HG02588 (cell line): ENCODE data around the gene SNAPC4.
"Not testable (repeated sequence)": the region's sequence is repeated elsewhere in the genome, so short reads cannot be mapped to it uniquely, and the experiment has no call there.

Experiments used
- ATAC-seq: cut with Tn5 transposase; IDR thresholded peaks from one replicate; pipeline ENCODE4 v1.9.1; 2021; ENCODE audit warnings: mild to moderate bottlenecking, moderate library complexity; ENCODE audit not compliant: unreplicated experiment

The SNAPC4 gene

DNA sequence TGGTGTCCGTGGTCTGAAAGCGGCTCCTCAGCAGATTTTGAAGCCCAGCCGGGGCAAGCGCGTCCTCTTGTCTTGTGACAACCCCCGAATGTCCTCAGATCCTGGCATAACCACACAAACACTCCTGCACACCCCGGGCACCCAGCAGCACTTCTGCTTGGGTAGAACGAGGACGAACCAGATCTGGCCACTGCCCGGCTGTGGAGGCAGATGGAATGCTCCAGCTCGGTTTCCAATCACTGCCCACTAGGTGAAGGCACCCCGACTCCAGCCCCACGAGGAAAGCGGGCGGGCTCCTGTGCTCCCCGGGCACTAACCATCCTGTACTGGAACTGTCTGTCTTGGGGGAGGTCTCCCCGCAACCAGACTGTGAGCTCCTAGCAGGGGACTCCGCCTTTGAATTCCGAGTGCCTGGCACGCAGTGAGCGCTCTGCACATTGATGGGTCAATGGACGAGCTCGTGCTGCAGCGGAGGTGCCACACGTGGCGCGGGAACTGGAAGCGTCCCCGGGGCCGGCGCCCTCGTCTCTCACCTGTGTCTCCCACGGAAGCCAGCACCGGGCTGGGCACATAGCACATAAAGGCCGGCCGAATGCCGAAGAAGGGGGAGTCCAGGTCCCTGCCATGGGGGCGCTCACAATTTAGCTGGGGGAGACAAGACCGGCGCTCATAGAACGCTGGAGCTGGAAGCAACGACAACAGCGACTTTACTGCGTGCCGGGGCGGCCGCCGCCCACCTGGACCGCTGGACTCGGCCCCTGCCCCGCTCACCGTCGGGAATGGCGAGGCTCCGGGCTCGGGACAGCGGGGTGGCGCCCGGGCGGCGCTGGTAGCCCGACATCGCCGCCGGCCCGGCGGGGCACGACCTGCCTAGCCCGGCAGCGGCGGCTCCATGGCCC is 9.8 kb upstream of the SNAPC4 start:
- peak; percentile 19 for ATAC-seq

DNA sequence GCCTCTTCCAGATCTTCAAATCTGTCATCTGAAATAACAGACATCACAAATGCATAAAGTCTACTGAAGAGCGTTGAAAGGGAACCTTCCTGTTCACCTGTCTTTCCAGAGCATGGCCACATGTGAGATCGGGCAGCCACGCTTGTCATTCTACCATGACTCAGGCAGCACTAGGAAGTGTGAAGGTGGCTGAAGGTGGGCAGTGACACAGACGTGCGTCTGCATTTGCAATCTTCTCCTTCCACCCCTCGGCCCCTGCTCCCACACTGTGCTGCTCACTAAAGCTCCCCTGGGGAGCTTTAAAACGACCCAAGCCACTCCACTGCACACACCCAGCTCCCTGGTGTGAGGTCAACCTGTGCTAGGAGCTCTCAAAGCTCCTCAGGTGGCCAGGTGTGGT is 7.9 kb upstream of the SNAPC4 start:
- ATAC-seq, result no peak

DNA sequence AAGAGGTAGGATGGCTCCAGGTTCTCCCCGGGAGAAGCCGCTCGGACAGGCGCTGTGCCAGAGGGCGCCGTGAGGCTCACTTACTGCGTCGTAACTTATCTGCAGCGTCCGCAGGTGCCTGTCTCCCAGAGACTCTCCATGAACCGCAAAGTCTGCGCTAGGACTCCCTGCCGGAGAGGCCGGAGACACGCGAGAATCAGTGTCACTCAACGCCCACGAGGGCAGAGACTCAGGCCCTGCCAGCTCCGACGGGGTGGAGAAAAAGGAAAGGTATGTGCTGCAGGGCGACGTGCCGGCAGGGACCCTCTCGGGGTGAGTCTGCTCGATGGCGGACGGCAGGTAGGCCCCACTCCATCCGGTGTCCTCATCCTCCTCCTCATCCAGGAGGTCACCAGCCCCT is 7.1 kb upstream of the SNAPC4 start:
- ATAC-seq, result not testable (repeated sequence)

DNA sequence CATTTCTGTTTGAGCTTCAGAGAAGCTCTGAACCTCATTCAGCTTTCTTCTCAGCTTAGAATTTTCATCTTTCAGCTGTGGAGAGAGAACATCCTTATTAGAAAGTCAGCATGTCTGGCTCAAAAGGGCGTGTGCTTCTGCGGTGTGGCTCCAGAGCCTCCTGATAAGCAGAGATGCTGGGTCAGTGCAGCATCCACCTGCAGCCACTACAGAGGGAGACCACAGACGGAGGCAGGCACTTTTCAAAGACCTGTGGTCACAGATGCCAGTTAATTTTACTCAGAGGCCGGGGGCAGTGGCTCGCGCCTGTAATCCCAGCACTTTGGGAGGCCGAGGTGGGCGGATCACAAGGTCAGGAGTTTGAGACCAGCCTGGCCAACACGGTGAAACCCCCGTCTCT is 5.9 kb upstream of the SNAPC4 start:
- ATAC-seq, result not testable (repeated sequence)

DNA sequence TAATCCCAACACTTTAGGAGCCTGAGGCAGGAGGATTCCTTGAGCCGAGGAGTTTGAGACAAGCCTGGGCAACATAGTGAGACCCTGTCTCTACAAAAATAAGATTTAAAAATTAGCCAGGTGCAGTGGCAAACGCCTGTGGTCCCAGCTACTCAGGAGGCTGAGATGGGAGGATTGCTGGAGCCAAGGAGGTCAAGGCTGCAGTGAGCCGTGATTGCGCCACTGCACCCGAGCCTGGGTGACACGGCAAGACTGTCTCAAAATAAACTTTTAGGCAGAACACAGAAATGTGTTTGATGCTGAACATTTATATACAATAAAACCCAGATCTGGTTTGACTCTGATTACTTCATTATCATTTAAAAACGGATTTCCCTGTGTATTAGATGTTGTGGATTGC is 5.5 kb upstream of the SNAPC4 start:
- ATAC-seq, result no peak

DNA sequence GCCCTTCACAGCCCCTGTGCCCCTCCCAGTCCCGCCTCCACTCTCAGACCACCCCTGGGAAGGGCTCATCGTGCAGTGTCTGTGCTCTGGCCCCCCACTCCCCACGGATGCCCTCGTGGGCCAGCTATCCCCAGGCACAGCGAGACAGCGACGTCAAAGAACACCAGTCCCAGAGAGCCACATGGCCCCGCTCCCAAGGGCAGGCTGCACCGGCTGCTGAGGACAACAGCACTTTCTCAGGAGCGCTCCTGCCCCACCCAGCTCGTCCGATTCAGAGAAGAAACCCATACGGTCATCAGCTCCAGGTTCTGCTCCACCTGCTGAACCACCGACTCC is 4.8 kb upstream of the SNAPC4 start:
- no peak for ATAC-seq

DNA sequence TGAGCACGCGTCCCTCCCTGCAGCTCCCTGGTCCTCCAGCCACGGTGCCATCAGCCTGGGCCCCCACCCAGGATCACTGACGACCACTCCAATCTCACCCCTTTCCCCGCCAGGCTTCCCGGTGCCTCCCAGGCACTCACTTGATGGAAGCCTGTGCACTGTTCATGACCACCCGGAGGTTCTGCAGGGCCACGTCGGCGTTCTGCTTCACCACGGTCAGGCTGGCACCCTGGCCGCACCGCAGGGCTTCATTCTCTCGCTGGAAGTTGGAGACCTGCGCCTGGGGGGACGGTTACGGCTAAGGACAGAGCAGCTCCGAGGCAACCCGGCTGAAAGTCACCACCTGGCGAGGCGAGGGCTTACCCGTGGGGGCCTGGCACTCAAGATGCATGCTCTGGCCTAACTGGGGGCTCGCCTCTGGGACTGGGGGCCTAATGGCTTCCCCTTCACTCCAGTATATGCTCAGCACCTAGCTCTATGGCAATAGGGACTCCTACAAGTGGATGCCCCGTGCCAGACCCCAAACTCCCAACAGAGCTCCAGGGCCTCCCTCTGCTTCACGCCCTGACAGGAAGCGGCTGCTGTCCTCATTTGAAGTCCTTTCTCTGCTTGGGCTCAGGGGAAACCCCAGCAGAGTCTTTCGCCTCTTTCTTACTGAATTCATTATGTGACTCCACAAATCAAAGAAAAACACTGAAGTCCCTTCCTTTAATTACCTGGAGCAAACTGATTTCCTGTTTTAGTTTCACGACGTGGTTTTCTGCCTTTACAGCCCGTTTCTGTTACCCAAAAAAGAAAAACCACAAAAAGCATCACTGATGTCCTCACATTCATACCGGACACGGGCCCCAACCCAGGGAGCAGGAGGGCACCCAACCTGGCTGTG is 4.2 kb upstream of the SNAPC4 start:
- no peak for ATAC-seq

DNA sequence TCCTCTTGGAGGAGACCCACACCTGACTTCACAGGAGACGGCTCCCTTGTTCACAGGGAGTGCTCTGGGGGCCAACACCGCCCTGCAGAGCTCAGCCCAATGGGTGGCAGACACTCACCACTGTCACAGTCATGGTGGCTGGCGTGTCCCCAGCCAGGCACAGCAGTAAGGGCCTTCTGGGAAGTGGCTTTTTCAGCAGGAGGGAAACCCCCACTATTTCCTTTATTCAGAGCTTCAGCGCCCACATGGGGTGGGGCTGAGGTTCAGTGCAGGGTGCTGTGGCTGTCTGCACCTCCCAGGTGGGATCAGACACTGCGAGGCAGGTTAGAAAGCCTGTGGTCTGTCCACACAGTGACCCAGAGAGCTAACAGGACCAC is 3.6 kb upstream of the SNAPC4 start:
- no peak for ATAC-seq

DNA sequence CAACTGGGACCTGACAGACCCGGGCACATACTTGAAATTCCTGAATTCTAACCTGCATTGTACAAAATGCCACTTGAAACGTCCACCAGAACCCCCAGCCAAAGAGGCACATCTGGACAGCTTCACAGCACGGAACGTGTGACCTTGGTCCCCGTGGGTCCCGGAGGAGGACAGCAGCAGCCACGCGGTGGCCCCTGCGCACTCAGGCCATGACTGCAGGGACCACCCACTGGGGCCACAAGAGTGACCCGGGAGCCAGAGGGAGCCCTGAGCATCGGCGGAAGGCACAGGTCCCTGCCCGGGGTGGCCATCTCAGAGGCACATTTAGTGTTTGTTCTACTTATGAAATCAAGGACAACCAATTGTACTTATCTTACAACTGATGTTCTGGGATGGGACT is 2.1 kb upstream of the SNAPC4 start:
- no peak for ATAC-seq

DNA sequence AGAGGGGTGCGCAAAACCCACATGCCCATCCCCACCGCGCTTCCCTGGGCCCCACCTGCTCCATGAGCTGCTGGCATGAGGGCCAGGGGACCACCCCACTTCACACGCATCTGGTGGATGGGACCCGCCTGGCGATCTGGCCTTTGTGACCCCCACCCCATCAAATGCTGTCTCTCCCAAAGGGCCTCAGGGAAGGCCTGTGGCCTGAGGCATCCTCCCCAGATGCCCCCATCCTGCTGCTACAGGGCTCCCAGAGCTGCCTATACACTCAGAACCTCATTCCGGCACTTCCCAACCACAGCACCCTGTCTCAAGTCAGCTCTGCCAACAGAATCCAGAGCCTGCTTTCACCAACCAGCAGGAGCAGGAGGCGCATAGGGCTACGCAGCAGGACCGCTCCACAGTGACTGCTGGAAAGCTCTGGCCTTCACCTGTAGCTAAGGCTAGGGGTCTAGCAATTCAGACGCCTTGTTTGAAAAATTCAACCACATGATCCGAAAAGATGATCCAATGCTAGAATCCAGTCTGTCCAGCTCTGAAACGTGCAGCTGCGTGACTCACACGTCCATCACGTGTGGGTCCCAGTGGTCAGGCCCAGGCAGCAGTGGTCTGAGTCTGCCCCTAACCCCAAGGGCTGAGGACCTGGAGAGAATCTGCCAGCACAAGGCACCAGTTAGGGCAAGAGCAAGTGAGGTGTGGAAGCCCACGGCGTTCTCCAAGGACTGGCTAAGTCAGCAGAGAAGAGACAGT is 1.4 kb upstream of the SNAPC4 start:
- no peak for ATAC-seq

DNA sequence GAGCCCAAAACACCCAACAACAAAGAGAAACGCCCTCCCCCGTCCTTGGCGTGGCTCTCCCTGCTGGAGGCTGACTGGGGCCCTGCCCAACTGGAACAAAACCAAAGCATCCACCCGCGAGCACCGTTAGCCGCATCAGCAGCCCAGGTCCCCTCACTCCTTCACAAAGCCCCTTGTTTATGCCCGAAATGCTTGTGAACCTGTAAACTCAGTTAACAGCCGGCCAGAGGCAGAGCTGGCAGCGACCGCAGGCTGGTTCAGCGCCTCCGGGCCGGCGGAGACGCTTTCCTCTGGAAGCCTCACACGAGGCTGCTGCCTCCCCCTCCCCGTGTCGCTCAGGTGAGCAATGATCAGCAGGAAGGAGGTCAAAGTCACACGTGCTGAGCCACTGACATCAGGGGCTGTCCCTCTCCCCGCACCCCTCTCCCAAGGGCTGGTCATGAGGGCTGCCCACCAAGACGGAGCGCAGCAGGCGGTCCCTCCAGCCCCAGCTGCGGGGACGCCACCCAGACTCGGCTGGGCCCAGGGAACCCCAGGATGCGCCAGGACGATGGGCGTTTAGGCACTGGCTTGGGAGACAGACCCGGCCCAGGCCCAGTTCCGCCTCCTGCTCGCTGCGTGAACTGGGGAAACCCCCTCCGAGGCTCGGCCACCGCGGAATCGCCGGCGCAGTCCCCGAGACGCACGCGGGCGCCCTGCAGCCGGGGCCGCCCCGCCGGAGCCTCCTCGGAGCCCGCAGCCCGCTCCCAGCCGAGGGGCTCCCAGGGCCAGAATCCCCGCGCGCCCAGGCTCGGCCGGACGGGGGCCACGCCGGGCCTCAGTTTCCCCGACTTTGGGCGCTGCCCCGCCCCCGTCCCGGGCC is 563 bp downstream of the SNAPC4 start:
- ATAC-seq, result peak; percentile 38

DNA sequence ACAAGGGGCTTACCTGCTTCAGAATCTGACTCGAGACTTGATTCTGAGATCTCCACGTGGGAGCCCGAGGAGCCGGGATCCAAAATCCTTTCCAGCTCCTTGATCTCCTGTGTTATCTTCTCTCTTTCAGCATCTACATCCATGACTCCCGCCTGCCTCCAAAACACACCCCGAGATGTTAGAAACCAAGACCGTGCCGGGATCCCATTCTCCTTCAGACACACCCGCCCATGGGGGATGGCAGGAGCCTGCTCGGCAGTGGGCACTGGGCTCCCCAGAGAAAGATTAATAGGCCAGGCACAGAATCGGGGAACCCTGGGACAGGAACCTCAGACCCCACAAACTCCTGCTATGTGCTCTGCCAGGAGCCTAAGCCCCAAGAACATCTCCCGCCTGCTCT is 1.7 kb downstream of the SNAPC4 start:
- ATAC-seq, result no peak

DNA sequence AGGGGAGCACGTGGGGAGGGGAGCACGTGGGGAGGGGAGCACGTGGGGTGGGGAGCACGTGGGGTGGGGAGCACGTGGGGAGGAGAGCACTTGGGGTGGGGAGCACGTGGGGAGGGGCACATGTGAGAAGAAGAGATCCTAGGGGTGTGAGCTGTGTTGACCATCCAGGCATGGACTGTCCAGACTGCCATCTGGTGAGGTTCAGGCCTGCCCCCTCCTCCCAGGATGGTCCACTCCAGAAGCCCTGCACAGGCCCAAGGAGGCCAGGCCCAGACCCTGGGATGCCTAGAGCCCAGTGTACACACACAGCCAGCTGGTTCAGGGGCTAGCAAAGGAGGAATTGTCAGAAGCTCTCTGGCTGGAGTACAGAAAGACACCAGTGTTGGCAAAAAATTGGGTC is 2.3 kb downstream of the SNAPC4 start:
- no peak for ATAC-seq

DNA sequence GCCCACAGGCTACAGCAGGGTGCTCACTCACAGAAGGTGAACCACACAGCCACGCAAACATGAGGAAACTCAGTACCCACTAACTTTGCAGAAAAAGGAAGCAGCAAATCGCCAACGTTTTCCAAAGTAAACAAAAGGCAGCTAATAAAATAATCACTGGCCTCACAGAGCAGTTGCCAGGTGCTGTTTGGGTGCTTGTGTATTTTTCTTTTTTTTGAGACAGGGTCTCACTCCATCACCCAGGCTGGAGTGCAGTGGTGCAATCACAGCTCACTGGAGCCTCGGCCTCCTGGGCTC is 3.8 kb downstream of the SNAPC4 start:
- no peak for ATAC-seq

DNA sequence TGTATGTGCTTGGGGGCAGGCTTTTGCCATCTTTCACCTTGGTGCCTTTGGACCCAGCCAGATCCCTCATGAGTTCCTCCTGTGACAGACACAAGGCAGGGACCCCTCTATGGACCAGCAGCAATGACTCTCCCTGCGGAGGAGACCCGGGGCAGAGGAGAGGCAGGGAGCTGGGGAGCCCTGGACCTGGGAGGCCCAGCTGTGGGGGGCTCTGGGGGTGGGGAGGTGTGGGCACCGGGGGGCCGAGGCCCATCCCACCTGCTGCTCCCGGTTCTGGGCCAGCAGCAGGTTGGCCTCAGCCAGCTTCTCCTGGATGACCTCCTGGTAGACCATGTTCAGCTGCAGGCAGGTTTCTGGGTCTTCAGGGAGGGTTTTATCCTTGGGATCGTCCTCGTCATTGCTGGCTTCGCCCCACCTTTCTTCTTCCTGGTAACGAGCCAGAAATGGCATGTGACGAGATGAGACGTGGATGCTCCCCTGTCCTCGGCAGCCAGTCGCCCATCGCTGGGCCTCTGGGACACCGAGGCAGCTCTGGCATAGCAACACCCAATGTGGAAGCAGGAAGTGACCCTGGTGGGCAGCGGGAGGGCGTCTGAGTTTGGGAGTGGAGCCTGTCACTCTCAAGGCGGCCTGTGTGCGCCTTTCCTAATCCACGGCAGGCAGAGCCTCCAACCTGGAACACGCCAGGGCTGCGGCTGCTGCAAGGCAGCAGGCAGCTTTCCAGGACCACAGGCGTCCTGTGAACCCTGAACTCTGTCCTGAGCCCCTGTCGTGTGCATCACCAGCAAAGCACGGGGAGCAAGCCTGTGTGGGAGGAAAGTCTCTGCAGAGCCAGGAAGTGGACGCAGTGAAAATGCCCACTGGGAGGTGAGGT is 4.4 kb downstream of the SNAPC4 start:
- ATAC-seq, result no peak

DNA sequence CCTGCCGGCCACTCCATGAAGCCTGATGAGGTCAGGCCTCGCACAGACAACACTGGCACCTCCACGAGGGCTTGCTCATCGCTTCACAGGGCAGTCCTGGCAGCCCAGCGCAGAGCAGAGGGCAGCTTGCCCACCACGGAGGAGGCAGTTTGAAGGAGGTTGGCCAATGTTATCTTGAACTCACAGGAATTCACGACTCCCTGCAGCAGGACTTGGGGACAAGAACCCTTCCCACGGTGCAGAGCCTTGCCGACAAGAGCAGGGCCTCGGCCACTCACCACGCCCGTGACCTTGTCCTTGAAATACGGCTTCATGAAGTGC is 5.0 kb downstream of the SNAPC4 start:
- no peak for ATAC-seq

DNA sequence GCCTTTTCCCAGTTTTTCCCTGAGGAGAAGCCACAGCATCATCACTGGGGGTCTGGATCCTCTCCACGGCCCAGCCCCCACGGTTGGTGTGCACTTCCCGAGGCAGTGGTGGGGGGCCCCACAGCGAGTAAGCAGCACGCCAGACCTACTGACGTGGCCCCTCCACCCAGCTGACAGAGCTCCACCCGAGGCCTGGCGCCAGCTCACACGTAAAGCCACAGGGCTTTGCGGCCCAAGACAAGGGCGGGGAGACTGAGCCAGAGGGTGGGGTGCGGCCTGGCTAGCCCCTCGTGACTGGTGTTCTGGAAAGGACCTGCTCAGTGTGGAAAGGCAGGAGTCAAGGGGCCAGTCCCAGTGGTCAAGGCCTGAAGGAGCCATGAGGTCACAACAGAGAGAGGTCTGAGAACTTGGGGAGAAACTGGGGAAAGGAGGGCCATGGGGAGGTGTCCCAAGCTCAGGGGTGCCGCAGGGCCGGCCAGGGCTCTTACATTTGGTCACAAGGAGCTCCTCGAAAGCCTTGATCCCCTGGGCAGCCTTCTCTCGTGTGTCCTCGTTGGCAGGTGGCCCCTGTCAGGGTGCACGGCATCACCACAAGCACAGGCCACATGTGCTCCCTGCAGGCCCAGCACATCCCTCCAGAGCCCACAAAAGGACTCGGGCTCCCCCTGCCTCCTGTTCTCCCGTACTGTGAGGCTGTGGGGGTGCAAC is 5.5 kb downstream of the SNAPC4 start:
- ATAC-seq, result no peak

DNA sequence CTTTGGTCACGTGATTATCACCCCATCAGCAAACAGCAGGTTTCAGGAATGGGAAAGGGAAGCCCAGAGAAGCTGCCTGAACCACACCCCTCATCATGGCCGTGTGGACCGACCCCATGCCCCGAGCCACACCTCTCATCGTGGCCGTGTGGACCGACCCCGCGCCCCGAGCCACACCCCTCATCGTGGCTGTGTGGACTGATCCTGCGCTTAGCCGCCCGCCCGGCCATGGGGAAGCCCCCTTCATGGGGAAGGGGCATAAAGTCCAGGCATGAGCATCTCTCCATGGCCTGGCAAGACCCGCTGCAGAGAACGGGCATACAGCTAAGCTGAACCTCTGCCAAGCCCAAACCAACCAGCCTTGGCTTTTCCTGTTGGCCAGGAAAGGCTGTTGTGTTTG is 6.4 kb downstream of the SNAPC4 start:
- no peak for ATAC-seq
